HG02884 (cell line): ENCODE data around the gene MFNG.

Experiments
- ATAC-seq: cut with Tn5 transposase; IDR thresholded peaks from one replicate; pipeline ENCODE4 v1.9.1; 2021; ENCODE audit warnings: mild to moderate bottlenecking, moderate library complexity; ENCODE audit not compliant: unreplicated experiment

The MFNG gene

GRCh38 chr22:37514526-37515051 is 28.4 kb upstream of the MFNG start:
- ATAC-seq, result no peak

- ATAC-seq, result no peak
Measured at GRCh38 chr22:37511395-37512104, 25.4 kb upstream of the MFNG start.

GRCh38 chr22:37510091-37510490 is 23.9 kb upstream of the MFNG start:
- ATAC-seq, result no peak

GRCh38 chr22:37509059-37509860 is 23.1 kb upstream of the MFNG start:
- no peak for ATAC-seq

GRCh38 chr22:37508431-37508992 is 22.3 kb upstream of the MFNG start:
- ATAC-seq, result no peak

GRCh38 chr22:37507731-37508130 is 21.5 kb upstream of the MFNG start:
- no peak for ATAC-seq

- no peak for ATAC-seq
Measured at GRCh38 chr22:37505989-37506388, 19.8 kb upstream of the MFNG start.

GRCh38 chr22:37505565-37505964 is 19.4 kb upstream of the MFNG start:
- no peak for ATAC-seq

GRCh38 chr22:37504964-37505363 is 18.8 kb upstream of the MFNG start:
- no peak for ATAC-seq

- no peak for ATAC-seq
Measured at GRCh38 chr22:37503850-37504249, 17.7 kb upstream of the MFNG start.

GRCh38 chr22:37503183-37503683 is 17.0 kb upstream of the MFNG start:
- no peak for ATAC-seq

- ATAC-seq, result no peak
Measured at GRCh38 chr22:37502342-37503182, 16.4 kb upstream of the MFNG start.

GRCh38 chr22:37501610-37502341 is 15.6 kb upstream of the MFNG start:
- no peak for ATAC-seq

- ATAC-seq, result no peak
Measured at GRCh38 chr22:37500745-37501609, 14.8 kb upstream of the MFNG start.

GRCh38 chr22:37499789-37500540 is 13.8 kb upstream of the MFNG start:
- no peak for ATAC-seq

GRCh38 chr22:37499027-37499707 is 13.0 kb upstream of the MFNG start:
- ATAC-seq, result no peak

GRCh38 chr22:37498289-37498909 is 12.2 kb upstream of the MFNG start:
- ATAC-seq, result no peak
